ENCODE measurements around the gene NACC2. TPM values are rescaled to one million over a fixed set of nuclear protein-coding genes. Genes with fewer than 3 reads are reported as not detected.

NACC2 gene
- total RNA-seq, 2 donors from 2014 or later: 24.5 to 55.2 TPM

DNA sequence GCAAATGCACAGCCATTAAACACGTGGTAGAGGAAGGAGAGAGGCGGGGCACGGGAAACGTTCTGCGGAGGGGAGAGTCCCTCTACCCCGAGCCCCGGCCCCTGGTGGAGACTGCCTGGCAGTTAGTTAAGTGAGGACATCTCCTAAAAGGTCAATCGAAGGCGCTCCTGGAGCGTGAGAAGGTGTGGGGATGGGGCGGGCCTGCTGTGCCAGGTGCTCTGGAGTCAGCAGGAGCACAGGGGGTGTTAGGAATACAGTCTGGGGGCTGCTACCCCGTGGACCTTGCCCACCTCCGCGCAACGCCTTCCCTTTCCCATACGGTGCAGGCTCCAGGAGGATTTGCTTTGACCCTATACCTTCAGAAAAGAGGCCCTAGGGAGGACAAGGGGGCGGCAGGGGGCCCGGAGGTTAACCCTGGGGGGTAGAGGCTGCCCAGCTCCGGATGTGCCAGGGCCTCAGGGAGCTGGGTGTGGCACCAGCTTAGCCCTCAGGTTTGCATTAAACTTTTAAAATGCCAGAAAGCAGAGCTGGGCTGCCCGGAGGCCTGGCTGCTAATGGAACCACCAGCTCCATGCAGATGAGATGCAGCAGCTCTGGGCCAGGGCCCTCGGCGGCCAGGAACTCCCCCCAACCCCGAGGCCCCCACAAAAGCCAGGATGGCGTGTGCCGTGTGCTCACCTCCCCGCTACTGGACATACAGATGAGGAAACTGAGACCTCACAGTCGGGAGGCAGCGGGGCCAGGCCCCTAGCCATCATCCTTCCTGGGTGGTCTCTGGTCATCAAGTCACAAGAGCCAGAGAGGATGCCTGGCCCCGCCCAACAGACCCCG is 39.2 kb downstream of the NACC2 start:
- Histone ChIP-seq H3K36me3 (no peaks in the 10 kb centered on the region), H3K4me1 (replicated peaks) (peaks cover 13% of the 10 kb centered on the region), H3K9me3 (no peaks in the 10 kb centered on the region), H3K4me3 (no peak overlapping the region), H3K27ac (no peak overlapping the region), H3K27me3 (replicated peaks; ENCODE audit: insufficient read depth) (no peaks in the 10 kb centered on the region)
- TF ChIP-seq POLR2AphosphoS5 (IDR thresholded peaks at IDR 0.05) (no peak), POLR2A (IDR thresholded peaks at IDR 0.05) (no peak)
- TF ChIP-seq, protein P1, sequence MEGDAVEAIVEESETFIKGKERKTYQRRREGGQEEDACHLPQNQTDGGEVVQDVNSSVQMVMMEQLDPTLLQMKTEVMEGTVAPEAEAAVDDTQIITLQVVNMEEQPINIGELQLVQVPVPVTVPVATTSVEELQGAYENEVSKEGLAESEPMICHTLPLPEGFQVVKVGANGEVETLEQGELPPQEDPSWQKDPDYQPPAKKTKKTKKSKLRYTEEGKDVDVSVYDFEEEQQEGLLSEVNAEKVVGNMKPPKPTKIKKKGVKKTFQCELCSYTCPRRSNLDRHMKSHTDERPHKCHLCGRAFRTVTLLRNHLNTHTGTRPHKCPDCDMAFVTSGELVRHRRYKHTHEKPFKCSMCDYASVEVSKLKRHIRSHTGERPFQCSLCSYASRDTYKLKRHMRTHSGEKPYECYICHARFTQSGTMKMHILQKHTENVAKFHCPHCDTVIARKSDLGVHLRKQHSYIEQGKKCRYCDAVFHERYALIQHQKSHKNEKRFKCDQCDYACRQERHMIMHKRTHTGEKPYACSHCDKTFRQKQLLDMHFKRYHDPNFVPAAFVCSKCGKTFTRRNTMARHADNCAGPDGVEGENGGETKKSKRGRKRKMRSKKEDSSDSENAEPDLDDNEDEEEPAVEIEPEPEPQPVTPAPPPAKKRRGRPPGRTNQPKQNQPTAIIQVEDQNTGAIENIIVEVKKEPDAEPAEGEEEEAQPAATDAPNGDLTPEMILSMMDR (IDR thresholded peaks at IDR 0.05): no peak
- no peak for DNase-seq (ENCODE audit: low spot score)
- intact Hi-C loops (cut with DNase I): no loop called here
- 80% methylated on average over 30 of the region's 30 CpGs for WGBS

DNA sequence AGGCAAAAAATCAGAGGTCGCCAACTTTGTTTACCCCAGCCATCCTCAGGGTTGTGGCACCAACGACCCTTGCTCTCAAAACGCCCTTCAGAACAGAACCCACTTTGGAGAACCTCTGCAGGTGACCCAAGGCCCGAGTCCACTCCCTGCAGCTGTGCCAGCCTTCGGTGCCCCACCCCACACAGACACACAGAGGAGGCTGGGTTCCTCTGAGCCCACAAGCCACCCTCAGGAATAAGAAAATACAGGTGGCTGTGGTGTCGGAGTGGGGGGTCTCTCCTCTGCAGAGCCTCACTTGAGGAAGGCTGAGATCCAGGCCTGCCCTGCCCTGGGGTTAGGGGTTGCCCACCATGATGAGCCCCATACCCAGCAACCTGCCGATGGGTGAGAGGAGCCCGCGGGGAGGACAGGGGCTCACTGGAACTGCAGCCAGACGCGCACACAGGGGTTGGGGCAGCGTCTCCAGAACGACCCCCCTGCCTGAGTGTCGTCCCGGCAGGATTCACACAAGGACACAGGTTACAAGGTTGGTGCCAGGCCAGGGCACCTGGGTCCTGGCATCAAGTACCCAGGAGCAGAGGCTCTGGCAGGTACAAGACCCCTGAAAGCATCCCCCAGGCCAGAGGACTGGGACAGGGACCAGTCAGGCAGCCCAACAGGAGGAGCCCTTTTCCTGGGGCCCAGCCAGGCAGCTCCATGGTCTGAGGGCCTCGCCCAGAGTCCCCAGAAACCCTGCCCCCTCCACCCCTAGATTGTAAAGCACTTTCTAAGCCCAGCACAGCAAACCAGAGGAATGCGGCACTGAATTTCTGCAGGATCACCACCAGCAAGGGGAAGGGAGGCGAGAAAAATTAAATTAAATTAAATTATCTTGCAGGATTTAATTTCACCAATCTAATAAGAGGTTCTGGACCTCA is 40.0 kb downstream of the NACC2 start:
- no peaks in the 10 kb centered on the region for H3K36me3 ChIP-seq
- intact Hi-C loops (cut with DNase I): no loop called here
- H3K4me1 ChIP-seq (replicated peaks): peaks cover 13% of the 10 kb centered on the region
- no peaks in the 10 kb centered on the region for H3K9me3 ChIP-seq
- no peak for TF ChIP-seq POLR2AphosphoS5 (IDR thresholded peaks at IDR 0.05)
- TF ChIP-seq, protein P1 (IDR thresholded peaks at IDR 0.05): no peak
- TF ChIP-seq POLR2A (IDR thresholded peaks at IDR 0.05): no peak
- 87% methylated on average over 18 of the region's 18 CpGs for WGBS
- H3K27ac ChIP-seq: no peak overlapping the region
- DNase-seq (ENCODE audit: low spot score): no peak
- H3K27me3 ChIP-seq (replicated peaks; ENCODE audit: insufficient read depth): no peaks in the 10 kb centered on the region
- H3K4me3 ChIP-seq: no peak overlapping the region

DNA sequence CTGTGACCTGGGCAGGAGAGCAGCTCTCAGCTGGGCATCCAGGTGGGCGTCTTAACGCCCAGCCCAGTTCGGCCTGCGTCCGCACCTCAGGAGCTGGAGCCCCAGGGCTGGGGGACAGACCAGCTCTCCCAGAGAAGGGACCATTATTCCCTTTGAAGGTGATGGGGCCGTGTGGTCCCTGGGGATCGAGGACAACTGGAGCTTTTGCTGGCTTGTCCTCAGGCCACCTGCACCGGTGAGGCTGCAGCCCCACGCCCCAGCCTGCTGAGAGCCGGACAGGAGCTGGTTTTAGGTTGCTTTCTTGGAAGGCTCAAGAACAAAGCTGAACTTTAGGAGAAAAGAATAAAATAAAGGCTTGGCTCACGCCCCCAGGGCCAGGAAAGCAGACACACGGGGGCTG is 40.9 kb downstream of the NACC2 start:
- no peak overlapping the region for H3K27ac ChIP-seq
- no peak overlapping the region for H3K4me3 ChIP-seq
- H3K4me1 ChIP-seq (replicated peaks): peaks cover 13% of the 10 kb centered on the region
- TF ChIP-seq POLR2A (IDR thresholded peaks at IDR 0.05) (no peak), POLR2AphosphoS5 (IDR thresholded peaks at IDR 0.05) (no peak)
- TF ChIP-seq, protein P1 (IDR thresholded peaks at IDR 0.05): no peak
- H3K9me3 ChIP-seq: no peaks in the 10 kb centered on the region
- intact Hi-C loops (cut with DNase I): no loop called here
- WGBS: 83% methylated on average over 12 of the region's 12 CpGs
- no peaks in the 10 kb centered on the region for H3K27me3 ChIP-seq (replicated peaks; ENCODE audit: insufficient read depth)
- no peak for DNase-seq (ENCODE audit: low spot score)
- no peaks in the 10 kb centered on the region for H3K36me3 ChIP-seq

DNA sequence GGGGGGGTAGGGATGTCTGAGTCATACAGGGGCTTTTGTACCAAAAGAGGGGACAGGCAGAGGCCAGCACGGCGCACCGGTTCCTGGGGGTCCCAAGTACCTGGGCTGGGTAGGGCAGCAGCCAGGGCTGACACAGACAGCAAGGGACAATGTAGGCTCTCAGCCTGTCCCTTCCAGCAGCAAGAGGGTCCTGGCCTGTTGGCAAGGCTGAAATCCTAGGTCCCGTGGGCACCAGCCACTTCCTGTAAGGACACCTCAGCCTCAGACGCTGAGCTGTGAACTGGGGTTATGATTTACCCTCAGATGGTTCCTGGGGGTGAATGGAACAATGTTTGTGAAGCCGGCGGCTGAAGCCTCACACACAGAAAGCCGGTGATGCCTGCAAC is 41.3 kb downstream of the NACC2 start:
- no peak for TF ChIP-seq POLR2A (IDR thresholded peaks at IDR 0.05)
- no peak for TF ChIP-seq POLR2AphosphoS5 (IDR thresholded peaks at IDR 0.05)
- TF ChIP-seq, protein P1 (IDR thresholded peaks at IDR 0.05): no peak
- intact Hi-C loops (cut with DNase I): no loop called here
- no peaks in the 10 kb centered on the region for H3K36me3 ChIP-seq
- WGBS: 75% methylated on average over 8 of the region's 8 CpGs
- H3K9me3 ChIP-seq: no peaks in the 10 kb centered on the region
- DNase-seq (ENCODE audit: low spot score): no peak
- no peaks in the 10 kb centered on the region for H3K27me3 ChIP-seq (replicated peaks; ENCODE audit: insufficient read depth)
- no peak overlapping the region for H3K27ac ChIP-seq
- no peak overlapping the region for H3K4me3 ChIP-seq
- H3K4me1 ChIP-seq (replicated peaks): peaks cover 13% of the 10 kb centered on the region

All from prostate gland (tissue), 2 donors.